ENCODE measurements around the gene HSD17B11.
"Not testable (repeated sequence)": the region's sequence is repeated elsewhere in the genome, so short reads cannot be mapped to it uniquely, and the experiment has no call there.

Gene HSD17B11

GRCh38 chr4:87356832-87357526 is 34.0 kb downstream of the HSD17B11 start:
- no peak for DNase-seq (ENCODE audit: low read depth)

GRCh38 chr4:87354168-87355102 is 36.6 kb downstream of the HSD17B11 start:
- no peak for DNase-seq (ENCODE audit: low read depth)

- DNase-seq (ENCODE audit: low read depth) = no peak
Measured at GRCh38 chr4:87353592-87353991, 37.4 kb downstream of the HSD17B11 start.

DNA sequence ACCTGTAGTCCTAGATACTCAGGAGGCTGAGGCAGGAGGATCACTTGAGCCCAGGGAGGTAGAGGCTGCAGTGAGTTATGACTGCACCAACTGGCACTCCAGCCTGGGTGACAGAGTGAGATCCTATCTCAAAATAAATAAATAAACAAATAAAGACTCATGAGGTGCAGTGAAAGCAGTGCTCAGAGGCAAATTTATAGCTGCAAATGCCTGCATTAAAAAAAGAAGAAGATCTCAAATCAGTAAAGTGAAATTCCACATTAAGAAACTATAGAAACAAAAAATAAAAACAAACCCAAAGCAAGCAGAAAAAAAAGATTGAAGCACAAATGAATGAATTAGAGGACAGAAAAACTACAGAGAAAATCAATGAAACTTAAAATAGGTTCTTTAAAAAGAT is 45.8 kb downstream of the HSD17B11 start:
- DNase-seq (ENCODE audit: low read depth) = no peak

GRCh38 chr4:87342872-87343271 is 48.1 kb downstream of the HSD17B11 start:
- no peak for DNase-seq (ENCODE audit: low read depth)

GRCh38 chr4:87341954-87342635 is 48.9 kb downstream of the HSD17B11 start:
- DNase-seq (ENCODE audit: low read depth) = peak; percentile 28

DNA sequence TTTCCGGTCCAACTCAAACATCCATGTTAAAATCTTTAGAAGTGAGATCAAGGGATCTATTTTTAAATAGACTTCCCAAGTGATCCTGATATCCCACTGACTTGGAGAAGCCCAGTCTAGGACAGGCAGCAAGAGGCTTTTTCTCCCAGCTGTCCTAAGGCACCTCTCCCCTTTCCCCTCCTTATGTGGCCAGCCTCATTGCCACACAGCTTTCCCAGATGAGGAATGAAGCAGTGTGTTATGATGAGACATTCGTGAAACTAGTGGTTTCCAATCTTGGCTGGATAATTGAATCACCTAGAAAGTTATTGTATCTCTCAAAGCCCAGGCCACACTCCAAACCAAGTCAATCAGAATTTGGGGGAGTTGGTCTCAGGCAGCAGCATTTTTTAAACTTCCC is 51.5 kb downstream of the HSD17B11 start:
- no peak for DNase-seq (ENCODE audit: low read depth)

DNA sequence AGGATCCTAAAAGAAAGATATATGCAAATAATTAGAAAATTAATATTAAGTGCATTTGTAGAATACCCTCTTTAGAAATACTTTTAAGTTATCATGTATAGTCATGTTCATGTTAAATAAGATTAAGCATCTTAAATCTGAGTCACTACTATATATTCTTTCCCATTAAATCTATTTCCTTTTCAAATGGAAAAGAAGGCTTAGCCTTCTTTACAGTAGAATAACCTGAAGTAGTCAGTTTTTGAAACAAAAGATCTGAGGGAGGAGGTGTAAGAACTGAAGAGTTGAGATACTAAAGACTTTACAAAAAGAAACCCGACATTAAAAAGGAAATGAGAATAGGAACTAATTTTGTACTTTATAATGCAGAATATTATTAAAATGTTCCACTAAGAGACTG is 53.6 kb downstream of the HSD17B11 start:
- DNase-seq (ENCODE audit: low read depth) = no peak

- DNase-seq (ENCODE audit: low read depth) = no peak
Measured at GRCh38 chr4:87333267-87333666, 57.7 kb downstream of the HSD17B11 start.

DNA sequence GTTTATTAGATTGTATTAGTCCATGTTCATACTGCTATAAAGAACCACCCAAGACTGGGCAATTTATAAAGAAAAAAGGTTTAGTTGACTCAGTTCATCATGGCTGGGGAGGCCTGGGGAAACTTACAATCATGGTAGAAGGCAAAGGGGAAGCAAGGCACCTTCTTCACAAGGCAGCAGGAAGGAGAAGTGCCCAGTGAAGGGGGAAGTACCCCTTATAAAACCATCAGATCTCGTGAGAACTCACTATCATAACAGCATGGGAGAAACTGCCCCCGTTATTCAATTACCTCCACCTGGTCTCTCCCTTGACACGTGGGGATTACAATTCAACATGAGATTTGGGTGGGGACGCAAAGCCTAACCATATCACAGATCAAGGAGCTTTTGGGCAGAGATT is 60.2 kb downstream of the HSD17B11 start:
- no peak for DNase-seq (ENCODE audit: low read depth)

DNA sequence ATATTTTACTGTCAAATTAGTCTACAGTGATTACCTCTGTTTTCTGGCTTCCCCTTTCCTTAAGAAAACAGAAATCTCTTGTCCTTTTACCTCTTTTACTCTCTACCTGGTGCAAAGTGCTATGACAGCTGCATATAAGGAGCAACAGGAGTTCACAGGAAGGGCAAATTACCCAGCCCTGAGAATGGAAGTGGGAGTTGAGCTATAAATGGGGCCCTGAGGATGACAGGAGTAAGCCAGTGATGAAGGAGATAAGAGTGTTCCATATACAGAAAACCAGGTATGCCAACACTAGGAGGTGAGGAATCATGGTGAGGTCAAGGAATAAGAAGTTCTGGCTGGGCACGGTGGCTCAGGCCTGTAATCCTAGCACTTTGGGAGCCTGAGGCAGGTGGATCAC is 63.9 kb downstream of the HSD17B11 start:
- DNase-seq (ENCODE audit: low read depth) = no peak

GRCh38 chr4:87326460-87326859 is 64.5 kb downstream of the HSD17B11 start:
- no peak for DNase-seq (ENCODE audit: low read depth)

DNA sequence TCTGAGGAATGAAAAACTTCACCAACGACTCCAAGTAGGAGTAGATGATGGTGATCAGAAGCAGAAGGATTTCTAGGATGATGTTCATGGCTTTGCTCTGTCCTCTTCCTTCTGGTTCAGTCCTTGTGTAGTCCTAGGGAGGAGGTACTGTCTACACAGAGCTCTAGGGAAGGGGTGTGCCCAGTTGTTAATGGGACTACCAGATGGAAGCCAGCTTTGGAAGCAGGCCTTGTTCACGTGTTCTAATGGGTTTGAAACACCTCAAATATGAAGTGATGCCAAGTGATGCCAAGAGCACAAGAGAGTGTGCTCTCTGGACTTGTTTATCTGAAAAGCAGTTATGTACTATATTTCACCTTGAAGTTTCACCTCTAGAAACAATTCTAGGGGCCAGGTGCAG is 68.2 kb downstream of the HSD17B11 start, which contains the start of gene HSD17B13:
Gene HSD17B13, minus strand, starts transcription at position 129 of the 400 bp plus-strand sequence. Its CDS starts 41 bp downstream, at position 88.
- DNase-seq (ENCODE audit: low read depth) = no peak

- no peak for DNase-seq (ENCODE audit: low read depth)
Measured at GRCh38 chr4:87321888-87322287, 69.1 kb downstream of the HSD17B11 start.

DNA sequence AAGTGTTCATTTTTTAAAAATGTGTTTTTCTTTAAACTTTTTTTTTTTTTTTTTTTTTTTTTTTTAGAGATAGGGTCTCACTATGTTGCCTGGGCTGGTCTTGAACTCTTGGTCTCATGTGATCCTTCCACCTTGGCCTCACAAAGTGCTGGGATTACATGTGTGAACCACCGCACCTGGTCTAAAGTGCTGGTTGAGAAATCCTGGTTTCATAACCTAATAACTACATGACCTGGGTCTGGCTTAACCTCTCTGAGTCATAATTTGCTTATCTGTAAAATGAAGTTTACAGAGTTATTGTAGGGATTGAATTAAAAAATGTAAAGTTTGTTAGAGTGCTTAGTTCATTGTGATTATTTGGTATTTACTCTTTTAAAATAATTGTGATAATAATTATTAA is 73.5 kb downstream of the HSD17B11 start:
- no peak for DNase-seq (ENCODE audit: low read depth)

GRCh38 chr4:87316961-87317360 is 74.0 kb downstream of the HSD17B11 start:
- DNase-seq (ENCODE audit: low read depth) = no peak

DNA sequence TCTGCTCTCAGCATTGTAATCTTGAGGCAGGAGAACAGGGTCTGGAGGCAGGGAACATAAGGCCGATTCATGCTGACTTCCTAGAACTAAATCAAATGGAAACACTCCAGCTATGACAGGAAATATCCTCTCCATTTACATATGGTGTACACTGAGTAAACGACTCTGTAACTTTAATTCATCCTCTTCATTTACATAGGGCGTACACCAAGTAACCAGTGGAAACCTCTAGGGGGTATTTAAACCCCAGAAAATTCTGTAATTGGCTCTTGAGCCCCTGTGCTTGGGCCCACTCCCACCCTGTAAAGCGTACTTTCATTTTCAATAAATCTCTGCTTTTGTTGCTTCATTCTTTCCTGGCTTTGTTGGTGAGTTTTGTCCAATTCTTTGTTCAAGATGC is 76.0 kb downstream of the HSD17B11 start:
- DNase-seq (ENCODE audit: low read depth) = not testable (repeated sequence)

DNA sequence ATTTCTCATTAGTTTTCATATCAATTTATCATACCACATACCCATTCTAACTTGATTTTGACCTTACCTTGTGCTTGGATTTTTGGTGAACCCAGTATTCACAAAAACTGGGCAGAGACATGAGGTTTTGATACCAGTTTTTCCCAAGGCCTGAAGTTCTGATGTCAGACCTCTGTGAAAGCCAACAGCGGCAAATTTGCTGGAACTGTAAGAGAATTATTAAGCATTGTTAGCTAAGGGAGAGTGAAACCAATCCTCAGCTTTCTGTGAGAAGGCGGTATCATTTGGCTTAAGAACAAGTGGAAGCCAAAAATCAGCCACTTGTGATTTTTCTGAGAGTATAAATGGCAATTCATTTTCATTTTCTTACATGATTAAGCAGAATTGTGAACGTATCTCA is 77.2 kb downstream of the HSD17B11 start:
- no peak for DNase-seq (ENCODE audit: low read depth)

DNA sequence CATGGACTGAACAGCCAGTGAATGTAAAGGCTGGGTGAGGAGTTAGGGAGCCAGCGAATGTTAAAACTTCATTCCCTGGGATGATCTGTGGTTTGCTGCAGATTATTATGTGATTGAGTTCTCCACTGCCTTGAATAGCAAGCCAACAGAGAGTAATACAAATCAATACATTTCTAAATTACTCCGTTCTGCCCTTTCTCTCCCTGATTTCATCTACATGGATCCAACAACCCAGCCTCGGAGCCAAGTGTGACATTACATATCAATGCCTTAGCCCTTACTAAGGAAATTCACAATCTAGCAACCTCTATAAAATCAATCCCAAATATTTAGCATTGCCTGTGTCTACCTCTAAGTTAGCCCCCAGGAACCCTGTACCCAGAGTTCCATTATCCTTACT is 79.3 kb downstream of the HSD17B11 start:
- DNase-seq (ENCODE audit: low read depth) = no peak

- DNase-seq (ENCODE audit: low read depth) = no peak
Measured at GRCh38 chr4:87310691-87311335, 80.2 kb downstream of the HSD17B11 start.

- DNase-seq (ENCODE audit: low read depth) = no peak
Measured at GRCh38 chr4:87309625-87310024, 81.4 kb downstream of the HSD17B11 start.

GRCh38 chr4:87306056-87306455 is 84.9 kb downstream of the HSD17B11 start:
- no peak for DNase-seq (ENCODE audit: low read depth)

Measured in HS-5 (cell line).